SK-N-SH treated with all-trans-retinoic acid at 6 μM for 48 hours (cell line): ENCODE results near the gene MITF.

Experiments
- ATAC-seq: fragments of 200-7000 bp; cut with Tn5 transposase; 3 replicates; pipeline ENCODE4 v1.9.1; 2020; ENCODE audit warnings: mild to moderate bottlenecking, moderate library complexity
- ARNTL ChIP-seq: fragments of 450-650 bp; formaldehyde crosslinking; IDR thresholded peaks from 2 replicates; pipeline ENCODE4 v1.5.0; 2020; ENCODE audit warnings: low read depth, mild to moderate bottlenecking, moderate library complexity, borderline replicate concordance
- CREB5 ChIP-seq: fragments of 250-450 bp; sonication (Bioruptor Pico); IDR thresholded peaks from 2 replicates; pipeline ENCODE4 v1.5.1; 2020; ENCODE audit warnings: low read depth, mild to moderate bottlenecking, moderate library complexity
- CSDC2 ChIP-seq: fragments of 250-450 bp; sonication (Bioruptor Pico); IDR thresholded peaks from 2 replicates; pipeline ENCODE4 v1.5.0; 2020; ENCODE audit warnings: mild to moderate bottlenecking, moderate library complexity
- CSRNP3 ChIP-seq: fragments of 250-450 bp; sonication (Bioruptor Pico); IDR thresholded peaks from 2 replicates; pipeline ENCODE4 v1.5.1; 2021; ENCODE audit warnings: mild to moderate bottlenecking, moderate library complexity
- ESRRG ChIP-seq: fragments of 250-450 bp; sonication (Bioruptor Pico); IDR thresholded peaks from 2 replicates; pipeline ENCODE4 v1.6.1; 2021; ENCODE audit warnings: mild to moderate bottlenecking
- GLIS3 ChIP-seq: fragments of 250-450 bp; sonication (Bioruptor Pico); IDR thresholded peaks from 2 replicates; pipeline ENCODE4 v1.5.0; 2020; ENCODE audit warnings: mild to moderate bottlenecking, moderate library complexity
- ISL1 ChIP-seq: fragments of 250-450 bp; sonication (Bioruptor Pico); IDR thresholded peaks from 2 replicates; pipeline ENCODE4 v2.1.2; 2022; ENCODE audit warnings: mild to moderate bottlenecking, moderate library complexity
- OSR1 ChIP-seq: fragments of 250-450 bp; sonication (Bioruptor Pico); IDR thresholded peaks from 2 replicates; pipeline ENCODE4 v1.8.0; 2022; ENCODE audit warnings: moderate library complexity, mild to moderate bottlenecking, inconsistent platforms
- PATZ1 ChIP-seq: fragments of 250-450 bp; sonication (Bioruptor Pico); IDR thresholded peaks from 2 replicates; pipeline ENCODE4 v1.8.0; 2020; ENCODE audit warnings: mild to moderate bottlenecking, moderate library complexity, borderline replicate concordance
- POU6F1 ChIP-seq: fragments of 250-450 bp; sonication (Bioruptor Pico); IDR thresholded peaks from 2 replicates; pipeline ENCODE4 v1.8.0; 2021; ENCODE audit warnings: low read depth, mild to moderate bottlenecking, moderate library complexity, borderline replicate concordance
- PPARA ChIP-seq: fragments of 250-450 bp; sonication (Bioruptor Pico); IDR thresholded peaks from 2 replicates; pipeline ENCODE4 v1.5.0; 2020; ENCODE audit warnings: mild to moderate bottlenecking, borderline replicate concordance
- RARB ChIP-seq: fragments of 250-450 bp; sonication (Bioruptor Pico); IDR thresholded peaks from 2 replicates; pipeline ENCODE4 v1.8.0; 2021; ENCODE audit warnings: mild to moderate bottlenecking, moderate library complexity
- SNAI2 ChIP-seq: fragments of 250-450 bp; sonication (Bioruptor Pico); IDR thresholded peaks from 2 replicates; pipeline ENCODE4 v1.5.0; 2020; ENCODE audit warnings: mild to moderate bottlenecking, moderate library complexity
- TCF4 ChIP-seq: fragments of 250-450 bp; sonication (Bioruptor Pico); IDR thresholded peaks from 2 replicates; pipeline ENCODE4 v1.8.0; 2021; ENCODE audit warnings: mild to moderate bottlenecking, moderate library complexity, borderline replicate concordance
- TOX ChIP-seq: fragments of 250-450 bp; sonication (Bioruptor Pico); IDR thresholded peaks from 2 replicates; pipeline ENCODE4 v1.8.0; 2021; ENCODE audit warnings: mild to moderate bottlenecking, moderate library complexity, borderline replicate concordance
- TSHZ2 ChIP-seq: fragments of 250-450 bp; sonication (Bioruptor Pico); IDR thresholded peaks from 2 replicates; pipeline ENCODE4 v1.5.0; 2020; ENCODE audit warnings: mild to moderate bottlenecking, moderate library complexity
- ZC3H10 ChIP-seq: fragments of 250-450 bp; sonication (Bioruptor Pico); IDR thresholded peaks from 2 replicates; pipeline ENCODE4 v1.5.1; 2021; ENCODE audit warnings: mild to moderate bottlenecking, moderate library complexity
- ZFP3 ChIP-seq: fragments of 250-450 bp; sonication (Bioruptor Pico); IDR thresholded peaks from 2 replicates; pipeline ENCODE4 v1.5.0; 2020; ENCODE audit warnings: mild to moderate bottlenecking, moderate library complexity
- ZNF565 ChIP-seq: fragments of 450-650 bp; formaldehyde crosslinking; conservative IDR thresholded peaks from 2 replicates; pipeline ENCODE4 v1.5.0; 2020; ENCODE audit warnings: low read depth, mild to moderate bottlenecking, moderate library complexity
- ZNF70 ChIP-seq: fragments of 450-650 bp; formaldehyde crosslinking; IDR thresholded peaks from 2 replicates; pipeline ENCODE4 v1.5.0; 2020; ENCODE audit warnings: mild to moderate bottlenecking, moderate library complexity
- ZNF8 ChIP-seq: fragments of 450-650 bp; formaldehyde crosslinking; IDR thresholded peaks from 2 replicates; pipeline ENCODE4 v1.5.0; 2020; ENCODE audit warnings: mild to moderate bottlenecking, moderate library complexity

MITF gene

GRCh38 chr3:69777582-69777967, 38.3 kb downstream of the MITF start:
- no peak for ATAC-seq

GRCh38 chr3:69781593-69781992, 42.3 kb downstream of the MITF start:
- ATAC-seq = no peak
- TF ChIP-seq ZNF70 (CRISPR knock-in tag) (no peak), OSR1 (CRISPR knock-in tag) (no peak), TSHZ2 (CRISPR knock-in tag) (no peak), ZNF8 (no peak), CSRNP3 (CRISPR knock-in tag) (no peak), RARB (CRISPR knock-in tag) (no peak), TOX (CRISPR knock-in tag) (no peak), TCF4 (no peak), ZFP3 (CRISPR knock-in tag) (no peak), PPARA (no peak), ISL1 (CRISPR knock-in tag) (no peak), CSDC2 (CRISPR knock-in tag) (no peak), ZC3H10 (no peak), ARNTL (CRISPR knock-in tag) (no peak), ESRRG (CRISPR knock-in tag) (no peak), PATZ1 (CRISPR knock-in tag) (no peak), SNAI2 (CRISPR knock-in tag) (no peak), POU6F1 (no peak), GLIS3 (CRISPR knock-in tag) (no peak), ZNF565 (CRISPR knock-in tag) (no peak)

More at GRCh38 chr3:69777582-69777967, 38.3 kb downstream of the MITF start:
- no peak for TF ChIP-seq CREB5 (CRISPR knock-in tag)
- TF ChIP-seq ZNF70 (CRISPR knock-in tag) = no peak
- no peak for TF ChIP-seq ISL1 (CRISPR knock-in tag)

- ATAC-seq = peak; percentile 98
- peak; percentile 41; the same call in 1 of the 2 replicates for TF ChIP-seq ISL1 (CRISPR knock-in tag)
- TF ChIP-seq TSHZ2 (CRISPR knock-in tag) = peak; percentile 47; the same call in 1 of the 2 replicates
- TF ChIP-seq GLIS3 (CRISPR knock-in tag) = no peak
- TF ChIP-seq OSR1 (CRISPR knock-in tag) = no peak
- no peak for TF ChIP-seq ZNF8
- TF ChIP-seq ZNF565 (CRISPR knock-in tag) = no peak
- no peak for TF ChIP-seq ARNTL (CRISPR knock-in tag)
- no peak for TF ChIP-seq ZFP3 (CRISPR knock-in tag)
- TF ChIP-seq ESRRG (CRISPR knock-in tag) = no peak
- peak; percentile 43; the same call in 1 of the 2 replicates for TF ChIP-seq TCF4
- TF ChIP-seq PATZ1 (CRISPR knock-in tag) = no peak
- TF ChIP-seq CREB5 (CRISPR knock-in tag) = no peak
Measured at GRCh38 chr3:69784954-69785514, 45.8 kb downstream of the MITF start.
